GM13976 (cell line): ENCODE measurements around the gene EXOSC2.

ENCODE experiments used
- DNase-seq: peaks from one replicate; pipeline ENCODE4 v3.0.0; 2012; ENCODE audit warnings: low spot score
- CTCF ChIP-seq: IDR thresholded peaks from 2 replicates; pipeline ENCODE4 v1.5.1; 2012; ENCODE audit warnings: borderline replicate concordance, mild to moderate bottlenecking; ENCODE audit not compliant: insufficient read depth; ENCODE audit errors: extremely low read depth, missing control alignments, control extremely low read depth
- in situ Hi-C: fragments of 300-500 bp; cut with MboI; formaldehyde crosslinking; loops from one replicate; pipeline ENCODE4 v1.12.0; 2022; ENCODE audit warnings: low sequenced_read_pairs, mixed read lengths, inconsistent platforms; ENCODE audit not compliant: unreplicated experiment

EXOSC2 gene

GRCh38 chr9:130693426-130694191, at the start of gene EXOSC2:
TSS of gene EXOSC2 (plus strand) at chr9:130693780. CDS start at chr9:130693792, 12 bp downstream.
- DNase-seq: peak; percentile 98
- TF ChIP-seq CTCF: no peak
- in situ Hi-C loops: loop anchor here (25.0 kb wide), 1 partner anchor 231 kb away; no protein-coding TSS in a partner anchor

GRCh38 chr9:130651221-130651620, 42.4 kb upstream of the EXOSC2 start:
- in situ Hi-C loops: no loop called here
- DNase-seq: no peak
- no peak for TF ChIP-seq CTCF

- TF ChIP-seq CTCF: no peak
- in situ Hi-C loops: no loop called here
- DNase-seq: no peak
Measured at GRCh38 chr9:130651752-130652151, 41.8 kb upstream of the EXOSC2 start.

- DNase-seq: no peak
- no peak for TF ChIP-seq CTCF
- in situ Hi-C loops: no loop called here
Measured at GRCh38 chr9:130654879-130655278, 38.7 kb upstream of the EXOSC2 start.

- in situ Hi-C loops: no loop called here
- DNase-seq: no peak
Measured at GRCh38 chr9:130658893-130659698, 34.5 kb upstream of the EXOSC2 start.

More at GRCh38 chr9:130658893-130659698, 34.5 kb upstream of the EXOSC2 start:
- no peak for TF ChIP-seq CTCF
